Left colon (tissue), 2 donors: ENCODE measurements around the gene DRD2. TPM values are rescaled to one million over a fixed set of nuclear protein-coding genes. Genes with fewer than 3 reads are reported as not detected.
"Not testable (repeated sequence)": the region's sequence is repeated elsewhere in the genome, so short reads cannot be mapped to it uniquely, and the experiment has no call there.

Experiments used
- ATAC-seq: fragments of 200-7000 bp; cut with Tn5 transposase; one replicate; pipeline ENCODE4 v1.9.1; 2020; ENCODE audit warnings: mild to moderate bottlenecking, moderate library complexity
- DNase-seq, 2 donors: peaks; one replicate each; pipeline ENCODE4 v3.0.0-alpha.2; 2020
- intact Hi-C, 2 donors: fragments of 100-400 bp; cut with DNase I in 1 of 2; cut with micrococcal nuclease in 1 of 2; formaldehyde crosslinking; loops; one replicate each; pipeline versions ENCODE4 v1.11.2 to v1.14.0; 2022; cut with DNase I, micrococcal nuclease
- long read RNA-seq: library from polyadenylated mRNA; unstranded; transcript quantifications from one replicate; pipeline ENCODE4 v2.0.0, GENCODE V29; 2021
- total RNA-seq, 2 donors: library from RNA; stranded (reverse); fragmentation: NEBNext Ultra II Directional; extraction: Animal tissue kit (Norgen Biotek cat#: 25700); gene quantifications; one replicate each; pipeline ENCODE4 v1.2.1, GENCODE V29; 2021
- donor health status: DM: no; HTN: no; CAD: no.
- donor health status: DM: yes; HTN: yes; CAD: no.

The DRD2 gene
- under 1 TPM; 0.31 to 0.36 TPM for total RNA-seq
- long read RNA-seq = 0 reads

DNA sequence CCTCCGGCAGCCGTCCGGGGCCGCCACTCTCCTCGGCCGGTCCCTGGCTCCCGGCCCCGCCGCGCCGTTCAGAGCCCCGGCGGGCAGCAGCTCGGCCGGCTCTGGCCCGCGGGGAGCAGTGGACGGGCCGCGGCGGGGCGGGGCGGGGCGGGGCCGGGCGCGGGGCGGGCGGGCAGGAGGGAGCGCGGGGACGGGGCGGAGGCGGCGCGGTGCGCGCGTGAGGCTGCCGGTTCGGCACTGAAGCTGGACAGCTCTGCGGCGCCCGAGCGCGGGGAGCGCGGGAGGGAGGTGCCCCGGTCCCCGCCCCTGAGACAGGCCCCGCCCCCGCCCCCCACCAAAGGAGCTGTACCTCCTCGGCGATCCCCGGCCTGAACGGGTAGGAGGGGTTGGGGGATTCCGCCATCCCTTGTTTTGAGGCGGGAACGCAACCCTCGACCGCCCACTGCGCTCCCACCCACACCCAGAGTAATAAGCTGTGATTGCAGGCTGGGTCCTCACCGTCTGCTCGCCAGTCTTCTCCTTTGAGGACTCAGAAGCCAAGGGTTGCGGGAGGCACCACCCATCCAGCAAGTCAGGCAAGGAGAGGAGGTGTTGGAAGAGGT, at the start of gene DRD2:
DRD2 (minus strand) TSS at position 239 of the 602 bp plus-strand sequence. CDS start 50,747 bp downstream, outside the sequence.
- ATAC-seq = peak; percentile 52
- peak in 1 of 2 donors; percentile 8 for DNase-seq
- intact Hi-C loops = loop anchor here in 1 of 2 donors (10.0 kb wide), 1 partner anchor 60 kb away; no protein-coding TSS in a partner anchor

GRCh38 chr11:113523906-113524305, 48.7 kb upstream of the DRD2 start:
- intact Hi-C loops, DNase-seq, ATAC-seq: not testable (repeated sequence)

- ATAC-seq (no peak), DNase-seq (no peak)
- intact Hi-C loops = no loop called here
Measured at GRCh38 chr11:113521737-113522517, 46.7 kb upstream of the DRD2 start.

- ATAC-seq = no peak
- DNase-seq = no peak
- intact Hi-C loops = no loop called here
Measured at GRCh38 chr11:113519989-113520613, 44.9 kb upstream of the DRD2 start.

DNA sequence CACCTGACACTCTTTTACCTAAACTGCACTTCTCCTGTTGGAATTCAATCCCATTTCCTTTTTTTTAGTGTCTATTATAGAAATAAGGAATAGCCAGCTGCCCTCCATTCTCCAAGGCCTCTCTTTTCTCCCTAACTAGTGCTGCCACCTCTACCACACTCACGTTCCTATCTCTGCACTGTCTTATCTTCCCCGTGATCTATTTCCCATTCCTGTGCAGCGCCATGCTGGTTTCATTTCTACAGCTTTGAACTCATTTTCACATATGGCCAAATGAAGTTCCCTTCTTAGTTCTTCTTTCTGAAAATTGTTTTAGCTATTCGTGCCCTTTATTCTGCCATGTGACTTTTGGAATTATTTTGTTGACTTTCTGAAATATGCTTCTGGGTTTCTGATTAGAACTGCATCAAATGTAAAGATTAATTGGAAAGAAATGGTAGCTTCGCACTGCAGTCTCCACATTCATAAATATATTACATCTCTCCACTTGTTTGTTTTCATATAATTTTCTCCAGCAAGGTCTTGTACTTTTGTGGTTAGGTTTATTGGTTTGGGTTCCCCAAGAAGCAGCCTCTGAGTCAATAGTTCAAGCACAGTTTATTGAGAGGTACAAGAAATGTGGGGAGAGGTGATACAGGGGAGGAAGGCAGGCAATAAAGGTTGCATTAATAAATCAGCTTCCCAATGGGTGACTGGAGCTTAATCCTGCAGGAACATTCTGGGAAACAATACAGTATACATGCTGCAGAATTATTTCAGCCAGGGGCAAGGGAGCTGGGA, 43.7 kb upstream of the DRD2 start:
- intact Hi-C loops = no loop called here
- no peak for ATAC-seq
- no peak for DNase-seq

DNA sequence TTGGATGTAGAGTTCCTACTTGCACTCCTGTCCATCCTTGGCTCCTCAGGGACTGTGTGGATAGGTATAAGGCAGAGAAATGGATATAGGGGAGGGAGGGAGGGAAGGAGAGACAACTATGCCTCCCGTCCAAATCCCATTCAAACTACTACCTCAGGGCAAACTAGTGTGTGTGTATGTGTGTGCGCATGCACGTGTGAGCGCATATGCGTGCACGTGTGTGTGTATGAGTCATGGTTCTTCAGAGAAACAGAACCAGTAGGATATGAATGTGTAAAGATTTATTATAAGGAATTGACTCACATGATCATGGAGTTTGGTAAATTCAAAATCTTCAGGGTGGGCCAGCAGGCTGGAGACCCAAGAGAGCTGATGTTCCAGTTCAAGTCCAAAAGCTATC, 42.2 kb upstream of the DRD2 start:
- no peak for ATAC-seq
- no peak for DNase-seq
- intact Hi-C loops = no loop called here

DNA sequence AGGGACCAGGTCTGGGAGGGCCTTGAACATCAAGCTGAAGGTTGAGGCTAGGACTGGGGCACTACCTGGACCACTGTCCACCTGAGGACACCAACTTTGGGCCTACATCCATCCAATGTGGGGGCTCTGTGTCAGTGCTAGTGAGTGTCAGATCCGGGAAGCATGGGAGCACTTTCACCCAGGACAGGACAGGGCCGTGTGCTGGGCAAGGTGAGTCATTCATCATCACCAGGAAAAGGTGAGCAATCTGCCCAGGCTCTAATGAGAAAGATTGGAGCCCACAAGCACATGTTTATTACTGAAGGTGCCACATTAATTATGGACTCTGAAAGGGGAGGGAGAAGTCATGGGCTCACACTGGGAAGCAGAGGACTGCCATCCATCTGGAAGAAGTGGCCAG, 39.7 kb upstream of the DRD2 start:
- no peak for ATAC-seq
- intact Hi-C loops = no loop called here
- DNase-seq = no peak

DNA sequence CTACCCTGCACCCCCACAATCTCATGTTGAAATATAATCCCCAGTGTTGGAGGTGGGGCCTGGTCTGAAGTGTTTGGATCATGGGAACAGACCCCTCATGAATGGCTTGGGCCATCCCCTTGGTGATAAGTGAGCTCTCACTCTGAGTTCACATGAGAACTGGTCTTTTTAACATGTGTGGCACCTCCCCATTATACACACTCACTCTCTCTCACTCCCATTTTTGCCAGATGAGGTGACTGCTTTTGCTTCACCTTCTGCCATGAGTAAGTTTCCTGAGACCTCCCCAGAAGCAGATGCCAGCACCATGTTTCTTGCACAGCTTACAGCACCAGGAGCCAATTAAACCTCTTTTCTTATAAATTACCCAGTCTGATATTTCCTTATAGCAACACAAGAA, 32.1 kb upstream of the DRD2 start:
- ATAC-seq (no peak), DNase-seq (no peak)
- intact Hi-C loops = no loop called here

DNA sequence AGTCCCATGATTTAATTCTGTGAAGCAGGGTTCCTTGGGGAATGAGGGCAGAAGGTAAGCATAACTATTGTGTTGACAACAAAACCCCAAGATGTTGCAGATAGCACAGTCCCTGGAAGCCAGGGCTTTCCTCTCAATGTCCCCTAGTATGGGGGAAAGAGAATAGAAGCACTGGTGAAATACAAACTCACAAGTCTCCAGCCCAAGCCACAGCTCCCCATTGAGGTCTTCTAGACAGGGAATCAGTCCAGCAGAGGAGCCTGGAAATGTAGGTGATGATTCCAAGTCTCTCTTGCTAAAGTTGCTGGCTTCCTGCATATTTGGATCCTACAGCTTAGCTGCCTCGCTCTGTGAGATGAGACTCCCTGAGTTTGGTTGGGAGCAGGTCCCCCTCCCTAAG, 31.7 kb upstream of the DRD2 start:
- ATAC-seq (no peak), DNase-seq (no peak)
- intact Hi-C loops = no loop called here

DNA sequence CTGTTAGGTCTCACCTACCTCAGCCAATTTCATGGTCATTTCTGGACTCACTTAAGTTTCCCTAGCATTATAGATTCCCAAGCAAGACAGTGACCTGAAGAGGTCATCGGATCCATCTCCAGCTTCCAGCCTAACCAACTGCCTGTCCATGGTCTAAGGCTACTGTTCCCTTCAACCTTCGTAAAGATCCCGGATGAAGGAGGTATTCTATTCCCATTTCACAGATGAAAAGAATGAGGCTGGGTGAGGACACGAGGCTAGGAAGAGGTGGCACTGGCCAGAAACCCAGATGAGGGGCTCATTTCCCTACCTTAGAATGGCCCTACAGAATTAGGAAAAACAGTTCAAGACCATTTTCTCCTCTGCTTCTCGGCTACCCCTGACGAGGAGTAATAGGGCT, 31.3 kb upstream of the DRD2 start:
- intact Hi-C loops = no loop called here
- ATAC-seq (no peak), DNase-seq (no peak)

- DNase-seq (no peak), ATAC-seq (peak; percentile 60)
- intact Hi-C loops = no loop called here
Measured at GRCh38 chr11:113505541-113506375, 30.6 kb upstream of the DRD2 start.

DNA sequence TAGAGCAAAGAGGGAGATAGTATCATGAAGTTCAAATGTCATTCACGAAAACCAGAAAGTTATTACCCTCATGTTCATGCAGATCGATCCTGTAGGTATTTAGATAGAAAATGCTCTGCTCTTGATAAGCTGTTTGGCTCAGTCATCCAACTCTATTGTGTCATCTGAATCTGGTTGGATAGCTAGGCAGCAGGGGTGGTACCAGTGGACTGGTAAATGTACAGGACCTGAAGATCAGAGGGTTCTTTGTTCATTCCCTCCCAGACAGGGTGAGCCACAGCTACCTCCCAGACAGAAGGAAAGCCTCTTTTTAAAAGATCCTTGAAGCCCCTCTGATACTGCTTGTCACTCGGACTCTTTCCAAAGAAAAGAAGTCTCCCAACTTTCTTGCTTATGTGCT, 29.8 kb upstream of the DRD2 start:
- intact Hi-C loops = no loop called here
- DNase-seq = no peak

GRCh38 chr11:113504586-113504985, 29.4 kb upstream of the DRD2 start:
- ATAC-seq (no peak), DNase-seq (no peak)
- intact Hi-C loops = no loop called here

More for the DNA sequence above, 29.8 kb upstream of the DRD2 start:
- no peak for ATAC-seq

DNA sequence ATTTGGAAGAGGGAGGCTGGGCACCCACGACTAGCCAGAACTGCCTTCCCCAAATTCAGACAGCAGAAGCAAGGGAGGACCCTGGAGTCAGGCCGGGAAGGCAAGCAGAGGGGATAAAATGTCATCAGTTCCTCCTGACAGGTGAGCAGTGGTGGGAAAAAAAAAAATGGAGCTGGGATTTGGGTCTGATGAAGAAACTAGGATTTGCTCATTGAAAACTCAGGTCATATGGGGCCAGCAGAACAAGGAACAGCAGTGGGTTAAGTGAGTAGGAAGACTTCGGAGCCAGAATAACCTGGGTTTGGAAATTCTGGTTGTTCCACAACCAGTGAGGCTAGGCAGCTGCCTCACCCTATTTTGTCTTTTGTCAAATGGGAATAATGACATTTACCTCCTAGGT, 28.9 kb upstream of the DRD2 start:
- no peak for ATAC-seq
- intact Hi-C loops = no loop called here

DNA sequence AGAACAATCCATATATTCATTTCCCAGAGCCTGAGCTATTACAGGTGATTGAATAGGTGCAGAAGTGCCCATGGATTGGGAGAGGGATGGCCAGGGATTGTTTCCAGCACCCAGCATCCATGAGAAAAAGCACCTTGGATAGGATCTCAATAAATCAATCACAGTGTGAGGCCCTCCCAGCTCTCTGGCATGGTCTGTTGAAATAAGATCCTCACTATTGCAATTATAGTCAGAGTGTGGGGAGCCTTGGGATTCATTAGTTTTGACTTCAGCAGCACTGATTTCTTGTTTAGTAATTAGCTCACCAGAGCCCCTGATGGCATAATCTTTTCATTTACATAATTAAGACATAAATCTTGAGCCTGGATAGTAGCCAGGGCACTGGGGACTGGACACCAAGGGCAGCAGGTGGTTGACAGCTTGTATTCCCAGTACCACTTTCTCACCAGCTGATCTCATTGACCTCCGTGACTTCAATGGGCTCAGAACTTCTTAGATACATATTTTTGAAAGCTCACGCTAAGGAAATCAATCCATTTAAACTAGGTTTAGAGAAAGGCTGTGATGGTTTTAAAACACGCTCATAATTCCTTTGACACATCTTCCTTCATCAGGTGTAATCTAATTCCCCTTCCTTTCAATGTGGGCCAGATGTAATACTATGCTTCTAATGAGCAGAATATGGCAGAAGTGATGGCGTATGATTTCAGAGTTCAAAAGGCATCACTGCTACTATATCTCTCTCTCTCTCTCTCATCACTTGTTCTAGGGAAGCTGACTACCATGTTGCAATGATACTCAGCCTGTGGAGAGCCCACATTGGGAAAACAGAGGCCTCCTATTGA, 22.1 kb upstream of the DRD2 start:
- DNase-seq (no peak), ATAC-seq (no peak)
- intact Hi-C loops = no loop called here

More for the DNA sequence above, 28.9 kb upstream of the DRD2 start:
- no peak for DNase-seq

GRCh38 chr11:113496026-113496651, 20.9 kb upstream of the DRD2 start:
- no peak for ATAC-seq
- intact Hi-C loops = no loop called here
- no peak for DNase-seq

DNA sequence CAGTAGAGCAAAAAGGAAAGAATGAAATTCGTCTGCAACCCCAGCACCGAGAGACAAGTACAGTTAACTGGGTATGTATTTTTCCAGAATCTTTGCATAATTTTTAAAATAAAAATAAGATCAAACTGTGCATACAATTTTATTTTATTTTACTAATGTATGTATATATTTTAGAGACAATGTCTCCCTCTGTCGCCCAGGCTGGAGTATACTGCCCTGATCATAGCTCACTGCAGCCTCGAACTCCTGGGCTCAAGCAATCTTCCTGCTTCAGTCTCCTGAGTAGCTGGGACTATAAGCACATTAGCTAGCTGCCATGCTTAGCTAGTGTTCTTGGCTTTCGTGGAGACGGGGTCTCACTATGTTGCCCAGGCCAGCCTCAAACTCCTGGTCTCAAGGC, 18.8 kb upstream of the DRD2 start:
- no peak for DNase-seq
- no peak for ATAC-seq
- intact Hi-C loops = no loop called here
